Stomach (tissue), 4 donors: ENCODE measurements around the gene SLC5A10.
"Not testable (repeated sequence)": the region's sequence is repeated elsewhere in the genome, so short reads cannot be mapped to it uniquely, and the experiment has no call there.

Source experiments
- CTCF ChIP-seq, 7 experiments: fragments of 450-650 bp in 4 of 7; fragments of 200-600 bp in 3 of 7; sonication (generic) in 3 of 7; IDR thresholded peaks; one replicate each; pipeline ENCODE4 v1.5.1; 2016 to 2019; ENCODE audit warnings: antibody characterized with exemption in 7 of 7, control low read depth in 2 of 7, mild to moderate bottlenecking in 1 of 7
- POLR2A ChIP-seq, 4 donors: fragments of 450-650 bp; IDR thresholded peaks; one replicate each; pipeline ENCODE4 v1.6.1; 2016; ENCODE audit warnings: antibody characterized with exemption in 4 of 4, control low read depth in 2 of 4, mild to moderate bottlenecking in 1 of 4, moderate library complexity in 1 of 4
- POLR2AphosphoS5 ChIP-seq, 3 donors: sonication (generic); formaldehyde crosslinking; IDR thresholded peaks; one replicate each; pipeline ENCODE4 v1.6.1; 2016; ENCODE audit warnings: antibody characterized with exemption in 3 of 3

DNA sequence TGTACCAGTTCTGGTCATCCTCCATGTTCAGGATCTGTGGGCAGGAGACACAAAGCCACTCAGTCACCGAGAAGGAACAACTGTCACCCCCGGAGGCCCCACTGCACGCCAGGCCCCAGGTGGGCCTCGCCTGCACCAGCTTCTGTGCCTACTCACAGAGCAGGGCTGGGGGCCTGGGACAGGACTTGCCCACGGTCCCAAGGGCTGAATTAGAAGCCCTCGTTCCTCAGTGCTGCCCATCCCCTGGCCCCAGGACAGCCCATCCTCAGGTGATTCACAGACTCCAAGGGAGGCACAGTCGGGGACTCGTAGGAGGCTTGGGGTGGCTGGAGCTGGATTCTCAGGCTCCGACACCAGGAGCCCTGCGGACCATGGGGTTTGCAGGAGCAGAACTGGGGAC is 89.9 kb downstream of the SLC5A10 start:
- TF ChIP-seq CTCF, POLR2A, POLR2AphosphoS5 (IDR thresholded peaks at IDR 0.05): not testable (repeated sequence)
